ENCODE results near the gene CDC42EP2.

Gene CDC42EP2

GRCh38 chr11:65362320-65362931, 47.8 kb downstream of the CDC42EP2 start:
- DNase-seq: no peak

DNA sequence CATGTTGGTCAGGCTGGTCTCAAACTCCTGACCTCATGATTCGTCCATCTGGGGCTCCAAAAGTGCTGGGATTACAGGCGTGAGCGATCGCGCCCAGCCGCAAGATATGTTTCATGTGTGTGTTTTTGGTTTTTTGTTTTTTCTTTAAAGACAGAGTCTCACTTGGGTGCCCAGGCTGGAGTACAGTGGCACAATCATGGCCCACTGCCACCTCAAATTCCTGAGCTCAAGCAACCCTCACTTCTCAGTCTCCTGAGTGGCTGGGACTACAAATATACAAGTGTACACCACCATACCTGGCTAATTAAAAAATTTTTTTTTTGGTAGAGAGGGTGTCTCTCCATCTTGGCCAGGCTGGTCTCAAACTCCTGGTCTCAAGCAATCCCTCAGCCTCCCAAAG, 48.3 kb downstream of the CDC42EP2 start:
- no peak for DNase-seq

DNA sequence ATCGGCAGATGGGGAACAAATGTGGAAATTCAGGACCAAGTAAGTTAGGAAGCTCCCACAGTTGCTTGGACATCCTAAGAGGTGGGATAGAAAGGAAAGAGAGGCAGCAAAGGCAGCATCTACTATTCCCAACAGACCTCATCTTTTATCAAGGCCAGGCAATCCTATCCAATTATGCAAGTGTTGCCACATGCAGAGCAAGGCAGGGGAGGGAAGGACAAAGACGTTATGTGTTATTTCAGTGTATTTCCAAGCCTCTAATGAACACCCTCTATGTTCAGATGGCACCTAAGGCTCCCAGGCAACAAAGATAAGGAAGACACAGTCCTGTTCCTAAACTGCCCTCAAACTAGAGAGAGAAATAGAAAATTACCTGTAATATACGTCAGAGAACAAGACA, 49.1 kb downstream of the CDC42EP2 start:
- no peak for DNase-seq

GRCh38 chr11:65366340-65366773, 51.7 kb downstream of the CDC42EP2 start:
- DNase-seq: no peak

GRCh38 chr11:65370659-65371049, 56.0 kb downstream of the CDC42EP2 start:
- DNase-seq: no peak
